IMR-90 (cell line): ENCODE data around the gene MPRIP.

ENCODE experiments used
- CEBPB ChIP-seq: IDR thresholded peaks from 2 replicates; pipeline ENCODE4 v1.6.1; 2012; ENCODE audit warnings: low read depth, low read length, improper control_type of control experiment
- FOS ChIP-seq: fragments of 150-350 bp; IDR thresholded peaks from 2 replicates; pipeline ENCODE4 v1.6.1; 2016; ENCODE audit warnings: low read depth, low read length
- MAFK ChIP-seq: IDR thresholded peaks from 2 replicates; pipeline ENCODE4 v1.6.1; 2012; ENCODE audit warnings: low read depth, low read length, improper control_type of control experiment
- MXI1 ChIP-seq: IDR thresholded peaks from 2 replicates; pipeline ENCODE4 v1.6.1; 2012; ENCODE audit warnings: low read depth, mild to moderate bottlenecking, low read length, moderate library complexity, borderline replicate concordance
- NFE2L2 ChIP-seq: fragments of 150-350 bp; IDR thresholded peaks from 2 replicates; pipeline ENCODE4 v1.6.1; 2016; ENCODE audit warnings: low read depth, mild to moderate bottlenecking, low read length
- POLR2A ChIP-seq: IDR thresholded peaks from 2 replicates; pipeline ENCODE4 v1.6.1; 2012; ENCODE audit warnings: mild to moderate bottlenecking, low read depth, low read length
- RAD21 ChIP-seq: IDR thresholded peaks from 2 replicates; pipeline ENCODE4 v1.6.1; 2012; ENCODE audit warnings: low read length, improper control_type of control experiment
- RCOR1 ChIP-seq: IDR thresholded peaks from 2 replicates; pipeline ENCODE4 v1.6.1; 2012; ENCODE audit warnings: mild to moderate bottlenecking, low read length, improper control_type of control experiment; ENCODE audit not compliant: insufficient replicate concordance
- RFX5 ChIP-seq: IDR thresholded peaks from 2 replicates; pipeline ENCODE4 v1.8.0; 2012; ENCODE audit warnings: low read depth, mild to moderate bottlenecking, low read length, moderate library complexity
- SMC3 ChIP-seq: fragments of 150-350 bp; IDR thresholded peaks from 2 replicates; pipeline ENCODE4 v1.6.1; 2016; ENCODE audit warnings: low read depth, mild to moderate bottlenecking, antibody characterized with exemption, low read length, moderate library complexity
- TF ChIP-seq, protein P1 (sequence below): conservative IDR thresholded peaks from 2 replicates; pipeline ENCODE4 v1.5.1; 2012; ENCODE audit warnings: mild to moderate bottlenecking, low read depth, low read length, improper control_type of control experiment
- TF ChIP-seq, protein P2 (sequence below): fragments of 150-350 bp; IDR thresholded peaks from 2 replicates; pipeline ENCODE4 v1.6.1; 2017; ENCODE audit warnings: mild to moderate bottlenecking, antibody characterized with exemption, low read length, low read depth
- TF ChIP-seq, protein P3 (sequence below): fragments of 150-350 bp; IDR thresholded peaks from 2 replicates; pipeline ENCODE4 v1.6.1; 2016; ENCODE audit warnings: low read depth, mild to moderate bottlenecking, low read length, moderate library complexity, borderline replicate concordance

DNA sequence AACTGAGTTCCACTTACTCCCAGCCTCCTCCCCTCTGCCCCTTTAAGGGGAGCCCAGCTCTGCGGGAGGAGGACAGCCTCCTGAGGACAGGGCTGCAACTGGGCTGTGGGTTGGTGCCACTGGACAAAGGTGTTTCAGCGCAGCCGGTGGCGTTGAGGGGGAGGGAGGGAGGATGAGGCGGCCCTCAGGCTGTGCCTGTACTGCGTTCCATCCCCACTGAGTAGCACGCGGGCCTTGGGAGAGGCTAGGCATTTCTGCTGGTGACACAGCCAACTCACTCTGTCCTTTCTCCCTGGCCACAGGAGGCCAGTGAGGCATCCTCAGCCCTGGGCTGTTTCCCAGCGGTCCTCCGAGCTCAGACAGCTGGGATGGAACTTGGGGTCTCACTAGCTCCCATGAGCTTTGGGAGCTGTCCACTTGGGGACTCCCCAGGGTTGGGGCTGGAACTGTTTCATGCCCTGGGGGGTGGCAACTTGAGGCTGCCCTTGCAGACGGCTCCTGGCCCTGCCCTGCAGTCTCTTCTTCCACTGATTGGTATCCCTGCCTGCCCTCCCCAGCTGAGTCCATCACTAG lies 70.5 kb downstream of the MPRIP start:
- TF ChIP-seq, protein P1, sequence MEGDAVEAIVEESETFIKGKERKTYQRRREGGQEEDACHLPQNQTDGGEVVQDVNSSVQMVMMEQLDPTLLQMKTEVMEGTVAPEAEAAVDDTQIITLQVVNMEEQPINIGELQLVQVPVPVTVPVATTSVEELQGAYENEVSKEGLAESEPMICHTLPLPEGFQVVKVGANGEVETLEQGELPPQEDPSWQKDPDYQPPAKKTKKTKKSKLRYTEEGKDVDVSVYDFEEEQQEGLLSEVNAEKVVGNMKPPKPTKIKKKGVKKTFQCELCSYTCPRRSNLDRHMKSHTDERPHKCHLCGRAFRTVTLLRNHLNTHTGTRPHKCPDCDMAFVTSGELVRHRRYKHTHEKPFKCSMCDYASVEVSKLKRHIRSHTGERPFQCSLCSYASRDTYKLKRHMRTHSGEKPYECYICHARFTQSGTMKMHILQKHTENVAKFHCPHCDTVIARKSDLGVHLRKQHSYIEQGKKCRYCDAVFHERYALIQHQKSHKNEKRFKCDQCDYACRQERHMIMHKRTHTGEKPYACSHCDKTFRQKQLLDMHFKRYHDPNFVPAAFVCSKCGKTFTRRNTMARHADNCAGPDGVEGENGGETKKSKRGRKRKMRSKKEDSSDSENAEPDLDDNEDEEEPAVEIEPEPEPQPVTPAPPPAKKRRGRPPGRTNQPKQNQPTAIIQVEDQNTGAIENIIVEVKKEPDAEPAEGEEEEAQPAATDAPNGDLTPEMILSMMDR: no peak
- TF ChIP-seq CEBPB (no peak), POLR2A (no peak), MAFK (no peak), SMC3 (no peak), FOS (no peak), RFX5 (no peak), MXI1 (no peak), NFE2L2 (no peak), RCOR1 (no peak), RAD21 (no peak)
- TF ChIP-seq, protein P2, sequence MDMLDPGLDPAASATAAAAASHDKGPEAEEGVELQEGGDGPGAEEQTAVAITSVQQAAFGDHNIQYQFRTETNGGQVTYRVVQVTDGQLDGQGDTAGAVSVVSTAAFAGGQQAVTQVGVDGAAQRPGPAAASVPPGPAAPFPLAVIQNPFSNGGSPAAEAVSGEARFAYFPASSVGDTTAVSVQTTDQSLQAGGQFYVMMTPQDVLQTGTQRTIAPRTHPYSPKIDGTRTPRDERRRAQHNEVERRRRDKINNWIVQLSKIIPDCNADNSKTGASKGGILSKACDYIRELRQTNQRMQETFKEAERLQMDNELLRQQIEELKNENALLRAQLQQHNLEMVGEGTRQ: no peak
- TF ChIP-seq, protein P3, sequence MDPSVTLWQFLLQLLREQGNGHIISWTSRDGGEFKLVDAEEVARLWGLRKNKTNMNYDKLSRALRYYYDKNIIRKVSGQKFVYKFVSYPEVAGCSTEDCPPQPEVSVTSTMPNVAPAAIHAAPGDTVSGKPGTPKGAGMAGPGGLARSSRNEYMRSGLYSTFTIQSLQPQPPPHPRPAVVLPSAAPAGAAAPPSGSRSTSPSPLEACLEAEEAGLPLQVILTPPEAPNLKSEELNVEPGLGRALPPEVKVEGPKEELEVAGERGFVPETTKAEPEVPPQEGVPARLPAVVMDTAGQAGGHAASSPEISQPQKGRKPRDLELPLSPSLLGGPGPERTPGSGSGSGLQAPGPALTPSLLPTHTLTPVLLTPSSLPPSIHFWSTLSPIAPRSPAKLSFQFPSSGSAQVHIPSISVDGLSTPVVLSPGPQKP: no peak
